ENCODE results near the gene E2F6. TPM values are rescaled to one million over a fixed set of nuclear protein-coding genes. Genes with fewer than 3 reads are reported as not detected.

The E2F6 gene
- total RNA-seq, 1 experiment from 2014 or later: 35.5 TPM

DNA sequence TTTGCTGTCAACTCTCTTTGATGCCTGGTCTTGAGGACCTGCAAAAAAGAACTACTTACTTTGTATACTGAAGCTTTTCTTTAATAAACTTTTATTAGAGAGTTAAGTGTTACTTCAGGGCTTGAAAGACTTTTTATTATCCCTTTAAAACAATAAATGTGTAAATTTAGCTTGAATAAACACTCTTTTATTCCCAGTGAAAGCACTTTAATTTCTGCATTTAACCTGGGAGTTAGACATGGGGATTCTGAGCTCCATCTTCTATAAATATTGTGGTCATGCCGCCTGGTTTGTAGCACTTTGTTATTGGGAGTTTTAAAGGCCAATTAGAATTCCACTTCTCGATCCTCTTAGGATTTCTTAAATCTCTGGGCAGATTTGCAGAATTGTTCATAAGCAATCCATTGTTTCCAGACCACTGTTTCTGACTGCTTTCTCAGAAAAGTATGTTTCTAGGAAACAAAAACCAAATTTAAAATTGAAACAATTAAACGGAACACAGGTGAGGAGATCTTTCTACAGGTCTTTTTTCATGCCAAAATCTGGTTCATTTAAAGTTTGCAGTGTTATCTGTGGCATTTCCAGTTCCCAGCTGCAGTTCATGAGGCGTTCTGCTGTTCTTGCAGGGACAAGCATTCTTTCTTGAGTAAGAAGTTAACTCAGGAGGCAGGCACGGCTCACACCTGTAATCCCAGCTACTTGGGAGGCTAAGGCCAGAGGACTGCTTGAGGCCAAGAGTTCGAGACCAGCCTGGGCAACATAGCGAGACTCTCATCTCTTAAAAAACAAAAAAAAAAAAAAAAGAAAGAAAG is 18.1 kb upstream of the E2F6 start:
- BruUV-seq (replicated peaks): no TSS peak
- peaks cover 4% of the 10 kb centered on the region for H3K4me1 ChIP-seq (ENCODE audit: insufficient read depth, low read length, poor library complexity, severe bottlenecking)
- H3K27ac ChIP-seq (ENCODE audit: low read depth, low read length, poor library complexity, severe bottlenecking): no peak overlapping the region
- H3K36me3 ChIP-seq (ENCODE audit: insufficient read depth, low read length, poor library complexity, severe bottlenecking): no peaks in the 10 kb centered on the region
- peaks cover 4% of the 10 kb centered on the region for H3K27me3 ChIP-seq (replicated peaks; ENCODE audit: insufficient read depth, low read depth, low read length, poor library complexity)
- CTCF ChIA-PET: interaction anchor here (0.7 to 2.5 kb wide), 2 partner anchors 98 to 100 kb away, joined by 8 to 9 read pairs; no protein-coding TSS in a partner anchor
- POLR2A ChIA-PET (ENCODE audit: low non-redundant PET): no interaction called here
- intact Hi-C loops (cut with micrococcal nuclease; ENCODE audit: unreplicated experiment): no loop called here
- no peaks in the 10 kb centered on the region for H3K9me3 ChIP-seq (ENCODE audit: low read depth, low read length, poor library complexity, severe bottlenecking)
- DNase-seq (ENCODE audit: low spot score): no peak
- no peak for TF ChIP-seq EZH2 (IDR thresholded peaks at IDR 0.05; ENCODE audit: borderline replicate concordance, low read depth, low read length, poor library complexity, severe bottlenecking)
- TF ChIP-seq, protein P1, sequence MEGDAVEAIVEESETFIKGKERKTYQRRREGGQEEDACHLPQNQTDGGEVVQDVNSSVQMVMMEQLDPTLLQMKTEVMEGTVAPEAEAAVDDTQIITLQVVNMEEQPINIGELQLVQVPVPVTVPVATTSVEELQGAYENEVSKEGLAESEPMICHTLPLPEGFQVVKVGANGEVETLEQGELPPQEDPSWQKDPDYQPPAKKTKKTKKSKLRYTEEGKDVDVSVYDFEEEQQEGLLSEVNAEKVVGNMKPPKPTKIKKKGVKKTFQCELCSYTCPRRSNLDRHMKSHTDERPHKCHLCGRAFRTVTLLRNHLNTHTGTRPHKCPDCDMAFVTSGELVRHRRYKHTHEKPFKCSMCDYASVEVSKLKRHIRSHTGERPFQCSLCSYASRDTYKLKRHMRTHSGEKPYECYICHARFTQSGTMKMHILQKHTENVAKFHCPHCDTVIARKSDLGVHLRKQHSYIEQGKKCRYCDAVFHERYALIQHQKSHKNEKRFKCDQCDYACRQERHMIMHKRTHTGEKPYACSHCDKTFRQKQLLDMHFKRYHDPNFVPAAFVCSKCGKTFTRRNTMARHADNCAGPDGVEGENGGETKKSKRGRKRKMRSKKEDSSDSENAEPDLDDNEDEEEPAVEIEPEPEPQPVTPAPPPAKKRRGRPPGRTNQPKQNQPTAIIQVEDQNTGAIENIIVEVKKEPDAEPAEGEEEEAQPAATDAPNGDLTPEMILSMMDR (conservative IDR thresholded peaks at IDR 0.05; ENCODE audit: low read depth, low read length): no peak
- peak overlapping the region; percentile 57 for H3K4me3 ChIP-seq (ENCODE audit: low read depth, low read length, poor library complexity, severe bottlenecking)

DNA sequence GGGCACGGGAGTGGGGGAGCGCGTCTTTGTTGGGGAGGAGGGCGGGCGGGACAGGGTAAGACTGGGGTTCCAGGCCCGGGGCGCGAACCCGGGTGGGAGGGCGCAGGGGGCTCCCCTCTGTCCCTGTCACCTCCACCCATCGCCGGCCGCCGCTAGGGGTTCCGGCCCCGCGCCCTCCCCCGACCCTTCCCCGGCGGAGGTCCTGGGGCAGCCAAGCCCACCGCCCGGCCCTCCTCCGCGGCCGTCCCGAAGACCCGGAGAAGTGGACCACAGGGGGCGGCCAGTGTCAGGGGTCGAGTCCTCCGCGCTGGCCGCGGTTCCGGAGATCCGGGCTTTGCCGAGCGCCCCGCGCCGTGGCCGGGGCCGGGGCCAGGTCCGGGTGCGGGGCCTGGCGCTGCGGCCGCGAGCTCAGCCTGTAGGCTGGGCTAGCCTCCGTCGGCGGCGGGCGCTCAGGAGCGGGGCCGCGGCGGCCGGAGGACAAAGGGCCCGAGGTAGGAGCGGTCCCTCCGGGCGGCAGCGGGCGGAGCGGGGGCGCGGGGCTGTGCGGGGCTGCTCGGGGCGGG is 16.6 kb upstream of the E2F6 start:
- no peak for DNase-seq (ENCODE audit: low spot score)
- Histone ChIP-seq H3K9me3 (ENCODE audit: low read depth, low read length, poor library complexity, severe bottlenecking) (no peaks in the 10 kb centered on the region), H3K27me3 (replicated peaks; ENCODE audit: insufficient read depth, low read depth, low read length, poor library complexity) (peaks cover 4% of the 10 kb centered on the region), H3K4me3 (ENCODE audit: low read depth, low read length, poor library complexity, severe bottlenecking) (peak overlapping the region; percentile 57), H3K4me1 (ENCODE audit: insufficient read depth, low read length, poor library complexity, severe bottlenecking) (peaks cover 4% of the 10 kb centered on the region), H3K27ac (ENCODE audit: low read depth, low read length, poor library complexity, severe bottlenecking) (no peak overlapping the region), H3K36me3 (ENCODE audit: insufficient read depth, low read length, poor library complexity, severe bottlenecking) (no peaks in the 10 kb centered on the region)
- intact Hi-C loops (cut with micrococcal nuclease; ENCODE audit: unreplicated experiment): no loop called here
- ChIA-PET CTCF (interaction anchor here (2.5 kb wide), 1 partner anchor 102 kb away, joined by 9 read pairs; no protein-coding TSS in a partner anchor), POLR2A (ENCODE audit: low non-redundant PET) (no interaction called here)
- TF ChIP-seq, protein P1 (conservative IDR thresholded peaks at IDR 0.05; ENCODE audit: low read depth, low read length): no peak
- TF ChIP-seq EZH2 (IDR thresholded peaks at IDR 0.05; ENCODE audit: borderline replicate concordance, low read depth, low read length, poor library complexity, severe bottlenecking): no peak
- BruUV-seq (replicated peaks): no TSS peak

DNA sequence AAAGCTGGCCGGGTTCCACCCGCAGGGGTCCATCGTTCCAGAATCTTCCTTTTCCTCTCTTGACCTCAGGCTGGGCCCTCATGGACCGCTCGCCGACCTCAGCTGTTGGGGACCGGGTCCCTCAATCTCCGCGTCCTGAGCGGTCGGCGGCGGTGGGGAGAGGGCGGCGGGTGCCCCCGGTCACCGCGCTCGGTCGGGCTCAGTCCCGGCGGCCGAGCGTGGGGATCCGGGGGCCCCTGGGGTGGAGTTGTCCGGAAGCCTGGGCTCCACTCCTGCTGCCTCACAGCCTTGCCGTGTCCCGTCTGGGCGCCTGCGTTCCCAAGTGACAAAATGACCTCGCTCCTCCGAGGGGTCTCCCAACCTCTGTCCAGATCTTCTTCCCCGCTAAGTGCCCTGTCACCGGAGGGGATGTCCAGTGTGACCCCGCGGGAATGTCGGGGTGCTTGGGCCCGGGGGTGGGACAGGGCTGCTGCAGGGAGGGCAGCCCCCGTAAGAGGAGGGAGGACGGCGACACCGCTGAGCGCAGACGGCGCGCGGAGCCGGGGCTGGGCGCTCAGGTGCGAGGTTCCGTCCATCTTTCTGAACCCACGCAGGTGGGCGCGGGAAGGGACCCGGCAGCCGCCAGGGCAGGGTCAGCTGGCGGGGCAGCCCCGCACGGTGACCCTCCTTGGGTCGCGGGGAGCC is 16.0 kb upstream of the E2F6 start:
- no peaks in the 10 kb centered on the region for H3K36me3 ChIP-seq (ENCODE audit: insufficient read depth, low read length, poor library complexity, severe bottlenecking)
- H3K4me1 ChIP-seq (ENCODE audit: insufficient read depth, low read length, poor library complexity, severe bottlenecking): peaks cover 4% of the 10 kb centered on the region
- TF ChIP-seq, protein P1 (conservative IDR thresholded peaks at IDR 0.05; ENCODE audit: low read depth, low read length): no peak
- TF ChIP-seq EZH2 (IDR thresholded peaks at IDR 0.05; ENCODE audit: borderline replicate concordance, low read depth, low read length, poor library complexity, severe bottlenecking): no peak
- no peaks in the 10 kb centered on the region for H3K9me3 ChIP-seq (ENCODE audit: low read depth, low read length, poor library complexity, severe bottlenecking)
- ChIA-PET POLR2A (ENCODE audit: low non-redundant PET) (no interaction called here), CTCF (interaction anchor here (1.1 kb wide), 1 partner anchor 102 kb away, joined by 9 read pairs; no protein-coding TSS in a partner anchor)
- H3K27ac ChIP-seq (ENCODE audit: low read depth, low read length, poor library complexity, severe bottlenecking): no peak overlapping the region
- H3K4me3 ChIP-seq (ENCODE audit: low read depth, low read length, poor library complexity, severe bottlenecking): no peak overlapping the region
- peaks cover 4% of the 10 kb centered on the region for H3K27me3 ChIP-seq (replicated peaks; ENCODE audit: insufficient read depth, low read depth, low read length, poor library complexity)
- intact Hi-C loops (cut with micrococcal nuclease; ENCODE audit: unreplicated experiment): no loop called here
- BruUV-seq (replicated peaks): no TSS peak
- DNase-seq (ENCODE audit: low spot score): no peak

Measured in A673 (cell line).